Kidney epithelial cell (primary cell): ENCODE data around the gene CNDP1. TPM values are rescaled to one million over a fixed set of nuclear protein-coding genes. Genes with fewer than 3 reads are reported as not detected.

Source experiments
- DNase-seq: peaks from one replicate; pipeline ENCODE4 v3.0.0-alpha.2; 2010; ENCODE audit warnings: low read depth
- H3K27me3 ChIP-seq: 2 replicates; pipeline ENCODE4 v1.6.0; 2011; ENCODE audit warnings: low read length; ENCODE audit not compliant: control insufficient read depth, insufficient read depth
- H3K36me3 ChIP-seq: 2 replicates; pipeline ENCODE4 v1.5.1; 2011; ENCODE audit warnings: low read length; ENCODE audit not compliant: control insufficient read depth, insufficient read depth
- H3K4me3 ChIP-seq: 2 replicates; pipeline ENCODE4 v1.5.1; 2011; ENCODE audit warnings: low read depth, mild to moderate bottlenecking, control low read depth, low read length
- CTCF ChIP-seq: IDR thresholded peaks from 2 replicates; pipeline ENCODE4 v1.5.1; 2011; ENCODE audit warnings: mild to moderate bottlenecking, moderate library complexity, low read length, control low read depth, inconsistent platforms; ENCODE audit not compliant: insufficient read depth, poor library complexity, severe bottlenecking
- total RNA-seq: library from RNA; depleted of rRNA; stranded (reverse); fragments of >200 nt; gene quantifications from 2 replicates; pipeline ENCODE4 v1.2.3, GENCODE V29; 2015

Gene CNDP1
- total RNA-seq, 1 donor from 2014 or later, result not detected

GRCh38 chr18:74608681-74609080, 74.4 kb downstream of the CNDP1 start:
- TF ChIP-seq CTCF, result no peak

GRCh38 chr18:74609535-74609934, 75.2 kb downstream of the CNDP1 start:
- DNase-seq, result no peak
- TF ChIP-seq CTCF, result no peak
- no peaks in the 10 kb centered on the region for H3K27me3 ChIP-seq

More at GRCh38 chr18:74608681-74609080, 74.4 kb downstream of the CNDP1 start:
- DNase-seq, result no peak
- Histone ChIP-seq H3K36me3 (no peaks in the 10 kb centered on the region), H3K4me3 (no peak overlapping the region), H3K27me3 (no peaks in the 10 kb centered on the region)

GRCh38 chr18:74610051-74610615, 75.8 kb downstream of the CNDP1 start:
- TF ChIP-seq CTCF, result no peak
- Histone ChIP-seq H3K27me3 (no peaks in the 10 kb centered on the region), H3K4me3 (no peak overlapping the region), H3K36me3 (no peaks in the 10 kb centered on the region)
- DNase-seq, result no peak

More at GRCh38 chr18:74609535-74609934, 75.2 kb downstream of the CNDP1 start:
- Histone ChIP-seq H3K4me3 (no peak overlapping the region), H3K36me3 (no peaks in the 10 kb centered on the region)

- no peak for TF ChIP-seq CTCF
- DNase-seq, result no peak
- H3K4me3 ChIP-seq, result no peak overlapping the region
- H3K36me3 ChIP-seq, result no peaks in the 10 kb centered on the region
- no peaks in the 10 kb centered on the region for H3K27me3 ChIP-seq
Observed at GRCh38 chr18:74610860-74611259, 76.6 kb downstream of the CNDP1 start.

- H3K4me3 ChIP-seq, result no peak overlapping the region
- TF ChIP-seq CTCF, result no peak
- H3K27me3 ChIP-seq, result no peaks in the 10 kb centered on the region
- DNase-seq, result no peak
- no peaks in the 10 kb centered on the region for H3K36me3 ChIP-seq
Observed at GRCh38 chr18:74611765-74612164, 77.5 kb downstream of the CNDP1 start.

GRCh38 chr18:74613381-74613780, 79.1 kb downstream of the CNDP1 start:
- TF ChIP-seq CTCF, result no peak
- no peak overlapping the region for H3K4me3 ChIP-seq
- no peak for DNase-seq
- H3K27me3 ChIP-seq, result no peaks in the 10 kb centered on the region
- no peaks in the 10 kb centered on the region for H3K36me3 ChIP-seq
